Prostate gland (tissue), 2 donors: ENCODE data around the gene SFSWAP.

Experiments used
- POLR2A ChIP-seq: fragments of 450-650 bp; IDR thresholded peaks from one replicate; pipeline ENCODE4 v1.6.1; 2016; ENCODE audit warnings: antibody characterized with exemption, mild to moderate bottlenecking
- TF ChIP-seq, protein P1 (sequence below), 4 experiments: fragments of 200-600 bp in 2 of 4; fragments of 450-650 bp in 2 of 4; sonication (generic) in 2 of 4; IDR thresholded peaks; 1 replicate in 3 of 4; 2 replicates in 1 of 4; pipeline ENCODE4 v1.5.1; 2016 to 2019; ENCODE audit warnings: antibody characterized with exemption in 4 of 4, mild to moderate bottlenecking in 2 of 4, moderate library complexity in 2 of 4

DNA sequence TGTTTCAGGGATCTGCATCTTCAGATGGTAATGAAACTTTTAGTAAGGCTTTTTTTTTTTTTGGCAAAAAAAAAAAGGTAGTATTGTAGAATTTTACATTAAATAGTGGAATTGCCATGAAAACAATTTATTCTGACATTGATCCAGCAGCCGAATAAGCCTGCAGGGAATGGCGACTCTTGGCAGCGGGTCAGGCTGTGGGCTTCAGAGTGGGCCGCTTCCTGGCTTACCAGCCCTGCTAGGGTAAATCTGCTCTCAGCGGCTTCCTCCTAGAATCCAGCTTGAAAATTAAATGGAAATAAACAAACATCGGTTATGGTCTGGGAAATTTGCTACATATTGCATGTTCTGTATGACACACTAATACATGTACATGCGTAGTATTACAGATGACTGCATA is 34.8 kb downstream of the SFSWAP start:
- TF ChIP-seq, protein P1, sequence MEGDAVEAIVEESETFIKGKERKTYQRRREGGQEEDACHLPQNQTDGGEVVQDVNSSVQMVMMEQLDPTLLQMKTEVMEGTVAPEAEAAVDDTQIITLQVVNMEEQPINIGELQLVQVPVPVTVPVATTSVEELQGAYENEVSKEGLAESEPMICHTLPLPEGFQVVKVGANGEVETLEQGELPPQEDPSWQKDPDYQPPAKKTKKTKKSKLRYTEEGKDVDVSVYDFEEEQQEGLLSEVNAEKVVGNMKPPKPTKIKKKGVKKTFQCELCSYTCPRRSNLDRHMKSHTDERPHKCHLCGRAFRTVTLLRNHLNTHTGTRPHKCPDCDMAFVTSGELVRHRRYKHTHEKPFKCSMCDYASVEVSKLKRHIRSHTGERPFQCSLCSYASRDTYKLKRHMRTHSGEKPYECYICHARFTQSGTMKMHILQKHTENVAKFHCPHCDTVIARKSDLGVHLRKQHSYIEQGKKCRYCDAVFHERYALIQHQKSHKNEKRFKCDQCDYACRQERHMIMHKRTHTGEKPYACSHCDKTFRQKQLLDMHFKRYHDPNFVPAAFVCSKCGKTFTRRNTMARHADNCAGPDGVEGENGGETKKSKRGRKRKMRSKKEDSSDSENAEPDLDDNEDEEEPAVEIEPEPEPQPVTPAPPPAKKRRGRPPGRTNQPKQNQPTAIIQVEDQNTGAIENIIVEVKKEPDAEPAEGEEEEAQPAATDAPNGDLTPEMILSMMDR (IDR thresholded peaks at IDR 0.05) = no peak
- TF ChIP-seq POLR2A = no peak
